Activated CD4-positive, alpha-beta T cell treated with anti-CD3 and anti-CD28 coated beads, Interleukin-10, Interleukin-2, amounts not matched to agents 100 ng/mL and 50 ng/mL, durations not matched to agents 16 hours and 8 hours (primary cell): Measurements from ENCODE around the gene DAO.

Experiments
- DNase-seq: peaks from one replicate; pipeline ENCODE4 v3.0.0-alpha.2; 2020

The DAO gene

GRCh38 chr12:108876550-108876949, 3.3 kb upstream of the DAO start:
- DNase-seq = peak; percentile 17

- no peak for DNase-seq
Measured at GRCh38 chr12:108881953-108882352, 2.1 kb downstream of the DAO start.

- peak; percentile 76 for DNase-seq
Measured at GRCh38 chr12:108884116-108885012, 4.5 kb downstream of the DAO start.

- no peak for DNase-seq
Measured at GRCh38 chr12:108886873-108887629, 7.2 kb downstream of the DAO start.

DNA sequence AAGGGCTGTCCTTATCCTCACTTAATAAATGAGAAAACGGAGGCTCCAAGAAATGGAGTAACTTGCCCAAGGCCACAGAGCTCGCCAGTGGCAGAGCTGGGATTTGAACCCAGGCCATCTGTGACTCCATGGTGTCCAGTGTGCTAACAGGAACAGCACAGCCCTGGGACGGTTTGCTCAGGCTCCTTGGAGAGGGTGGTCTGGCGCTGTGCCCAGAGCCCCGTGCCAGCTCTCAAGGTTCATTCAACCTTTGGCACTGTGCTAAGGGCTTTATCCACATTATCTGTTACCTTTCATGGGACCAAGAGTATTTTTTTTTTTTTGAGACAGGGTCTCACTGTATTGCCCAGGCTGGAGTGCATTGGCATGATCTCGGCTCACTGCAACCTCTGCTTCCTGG, 8.1 kb downstream of the DAO start:
- no peak for DNase-seq

DNA sequence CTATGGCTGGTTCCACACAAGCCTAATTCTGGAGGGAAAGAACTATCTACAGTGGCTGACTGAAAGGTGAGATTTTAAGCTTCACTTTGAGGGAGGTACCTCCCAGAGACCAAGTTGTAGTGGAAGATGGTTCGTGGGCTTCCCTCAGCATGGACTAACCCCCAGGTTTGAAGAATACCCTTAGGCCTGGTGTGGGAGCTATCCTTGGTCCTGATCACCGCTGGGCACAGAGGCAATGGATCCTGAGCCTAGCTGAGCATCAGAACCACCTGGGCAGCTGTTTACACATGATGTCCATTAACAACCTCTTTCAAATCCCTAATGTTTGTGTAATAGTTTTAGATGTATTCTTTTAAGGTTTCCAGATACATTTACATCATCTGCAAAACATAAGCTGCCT, 10.3 kb downstream of the DAO start:
- DNase-seq = no peak

DNA sequence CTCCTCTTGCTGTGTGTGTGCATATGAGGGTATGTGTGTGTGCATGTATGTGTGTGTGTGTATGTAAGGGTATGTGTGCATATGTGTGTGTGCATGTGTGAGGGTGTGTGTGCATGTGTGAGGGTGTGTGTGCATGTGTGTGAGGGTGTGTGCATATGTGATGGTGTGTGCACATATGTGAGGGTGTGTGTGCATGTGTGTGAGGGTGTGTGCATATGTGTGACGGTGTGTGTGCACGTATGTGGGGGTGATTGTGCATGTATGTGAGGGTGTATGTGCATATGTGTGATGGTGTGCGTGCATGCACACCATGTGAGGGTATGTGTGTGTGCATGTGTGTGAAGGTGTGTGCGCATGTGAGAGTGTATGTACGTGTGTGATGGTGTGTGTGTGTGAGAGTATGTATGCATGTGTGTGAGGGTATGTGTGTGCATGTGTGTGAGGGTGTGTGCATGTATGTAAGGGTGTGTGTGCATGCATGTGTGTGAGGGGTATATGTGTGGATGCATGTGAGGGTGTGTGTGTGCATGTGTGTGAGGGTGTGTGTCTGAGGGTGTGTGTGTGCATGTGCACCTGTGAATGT, 15.4 kb downstream of the DAO start:
- no peak for DNase-seq

DNA sequence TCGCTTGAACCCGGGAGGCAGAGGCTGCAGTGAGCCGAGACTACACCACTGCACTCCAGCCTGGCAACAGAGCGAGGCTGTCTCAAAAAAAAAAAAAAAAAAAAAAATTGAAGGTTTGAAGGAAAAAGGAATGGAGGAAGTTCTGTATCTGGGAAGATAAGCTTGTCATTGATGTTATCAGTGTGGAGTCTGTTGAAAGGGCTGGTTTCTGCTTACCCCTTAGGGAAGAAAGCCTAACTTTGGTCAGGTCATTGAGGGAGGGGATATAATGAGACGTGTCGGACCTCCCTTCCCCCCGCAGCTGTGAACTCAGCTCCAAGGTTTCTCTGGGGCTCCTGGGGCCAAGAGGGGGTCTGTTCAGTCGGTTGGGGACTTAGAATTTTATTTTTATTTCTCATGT, 16.4 kb downstream of the DAO start:
- DNase-seq = no peak

- DNase-seq = no peak
Measured at GRCh38 chr12:108896817-108897216, 16.9 kb downstream of the DAO start.

- no peak for DNase-seq
Measured at GRCh38 chr12:108899145-108899544, 19.3 kb downstream of the DAO start.

- DNase-seq = no peak
Measured at GRCh38 chr12:108905725-108906124, 25.8 kb downstream of the DAO start.

DNA sequence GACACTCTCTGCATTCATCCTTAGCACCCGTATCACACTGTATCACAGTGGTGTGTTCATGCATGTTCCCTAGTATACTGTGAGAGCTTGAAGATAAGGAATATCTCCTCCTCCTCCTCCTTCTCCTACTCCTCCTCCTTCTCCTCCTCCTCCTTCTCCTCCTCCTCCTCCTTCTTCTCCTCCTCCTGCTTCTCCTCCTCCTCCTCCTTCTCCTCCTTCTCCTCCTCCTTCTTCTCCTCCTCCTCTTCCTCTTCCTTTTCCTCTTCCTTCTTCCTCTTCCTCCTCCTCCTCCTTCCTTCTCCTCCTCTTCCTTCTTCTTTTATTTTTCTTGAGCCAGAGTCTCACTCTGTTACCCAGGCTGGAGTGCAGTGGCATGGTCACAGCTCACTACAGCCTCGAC, 27.1 kb downstream of the DAO start:
- no peak for DNase-seq

GRCh38 chr12:108907839-108908351, 28.0 kb downstream of the DAO start:
- no peak for DNase-seq

DNA sequence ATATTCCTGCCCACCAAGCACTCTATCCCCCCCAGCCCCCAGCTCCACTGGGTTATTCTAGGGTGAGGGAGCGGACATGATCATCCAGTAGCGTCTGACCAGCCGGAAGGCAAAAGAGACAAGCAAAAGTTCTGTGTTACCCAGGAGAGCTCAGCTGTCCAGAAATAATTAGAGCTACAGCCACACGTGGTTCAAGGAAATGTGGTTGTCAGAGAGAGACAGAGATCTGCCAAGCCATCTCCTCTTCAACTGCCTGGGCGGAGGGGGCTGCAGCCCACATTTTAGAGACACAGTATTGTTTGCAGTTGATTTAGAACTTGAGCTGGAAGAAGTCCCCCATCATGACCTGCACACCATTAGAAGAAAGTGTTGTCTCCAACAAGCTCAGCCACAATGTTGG, 30.4 kb downstream of the DAO start:
- no peak for DNase-seq

DNA sequence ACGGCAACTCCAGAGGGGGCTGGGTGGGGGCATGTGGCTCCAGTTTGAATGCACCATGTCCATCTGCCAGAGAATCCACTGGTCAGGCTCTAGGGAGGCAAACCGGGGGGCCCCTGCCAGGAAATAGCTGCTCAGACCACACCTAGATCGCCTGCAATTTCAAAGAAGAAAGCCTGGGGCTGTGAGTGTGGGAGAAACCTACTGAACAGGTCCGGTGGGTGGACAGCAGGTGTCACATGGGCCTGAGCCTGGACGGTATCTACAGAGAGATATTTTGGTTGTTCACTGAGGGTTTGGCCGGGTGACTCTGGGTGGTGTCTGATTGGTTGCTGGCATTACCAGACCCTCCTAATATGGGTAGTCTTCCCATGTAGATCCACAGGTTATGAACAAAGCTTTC, 32.0 kb downstream of the DAO start:
- no peak for DNase-seq

DNA sequence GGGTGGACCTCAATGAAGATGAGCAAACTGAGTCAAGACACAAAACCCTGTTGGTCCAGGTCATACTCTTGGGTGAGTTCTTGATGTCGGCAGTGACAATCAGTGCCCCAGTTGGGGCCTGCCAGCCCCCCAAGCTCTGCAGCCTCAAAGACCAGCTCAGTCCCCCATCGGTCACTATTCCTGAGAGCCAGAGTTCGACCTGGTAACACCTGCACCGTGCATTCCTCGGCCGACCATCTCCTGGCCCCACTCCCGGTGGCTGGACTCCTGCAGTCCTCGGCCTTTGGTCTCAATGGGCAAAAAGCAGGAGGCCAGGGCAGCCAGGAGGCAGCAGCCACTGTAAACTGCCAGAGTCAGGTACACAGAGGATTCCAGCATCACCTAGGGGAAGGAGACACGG, 32.5 kb downstream of the DAO start:
- DNase-seq = no peak

GRCh38 chr12:108914121-108914531, 34.2 kb downstream of the DAO start:
- no peak for DNase-seq

DNA sequence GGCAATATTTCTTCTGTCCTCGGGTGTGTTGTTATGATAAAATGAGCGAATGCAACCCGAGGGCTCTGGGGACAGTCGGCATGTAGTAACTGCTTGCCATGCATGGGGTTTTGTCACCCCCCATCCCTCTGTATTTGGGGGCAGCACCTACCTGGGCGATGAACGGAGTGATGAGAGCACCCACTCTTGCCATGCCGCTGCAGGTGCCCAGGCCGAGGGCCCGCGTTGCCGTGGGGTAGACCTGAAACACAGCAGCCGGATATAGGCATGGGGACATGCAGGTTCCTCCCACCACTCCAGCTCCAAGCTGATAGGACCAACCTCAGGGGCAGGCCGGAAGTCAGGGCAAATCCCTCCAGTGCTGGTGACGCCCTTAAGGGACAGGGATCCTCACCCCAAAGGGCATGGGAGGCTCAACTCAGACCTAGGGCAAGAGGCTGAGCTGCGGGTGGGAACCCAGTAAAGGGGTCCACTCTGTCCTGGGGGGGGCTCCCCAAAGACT, 35.8 kb downstream of the DAO start:
- DNase-seq = no peak

GRCh38 chr12:108916336-108916735, 36.4 kb downstream of the DAO start:
- no peak for DNase-seq

GRCh38 chr12:108918206-108918605, 38.3 kb downstream of the DAO start:
- no peak for DNase-seq

DNA sequence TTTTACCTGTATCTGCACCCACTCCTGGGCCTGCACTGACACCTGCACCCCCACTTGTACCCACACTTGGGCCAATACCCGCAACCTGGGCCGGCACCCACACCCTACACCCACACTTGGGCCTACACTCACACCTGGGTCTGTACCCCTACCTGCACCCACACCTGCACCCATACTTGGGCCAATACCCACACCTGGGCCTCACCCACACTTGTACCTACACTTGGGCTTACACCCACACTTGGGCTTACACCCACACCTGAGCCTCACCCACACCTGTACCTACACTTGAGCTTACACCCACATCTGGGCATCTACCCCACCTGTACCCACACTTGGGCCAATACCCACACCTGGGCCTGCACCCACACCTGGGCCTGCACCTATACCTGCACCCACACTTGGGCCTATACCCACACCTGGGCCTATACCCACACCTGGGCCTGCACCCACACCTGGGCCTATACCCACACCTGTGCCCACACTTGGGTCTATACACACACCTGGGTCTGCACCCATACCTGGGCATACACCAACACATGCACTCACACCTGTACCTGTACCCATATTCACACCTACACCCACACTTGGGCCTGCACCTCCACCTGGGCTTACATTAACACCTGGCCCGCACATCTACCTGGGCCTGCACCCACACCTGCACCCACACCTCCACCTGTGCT, 39.2 kb downstream of the DAO start:
- DNase-seq = no peak

GRCh38 chr12:108921946-108922345, 42.1 kb downstream of the DAO start:
- no peak for DNase-seq

DNA sequence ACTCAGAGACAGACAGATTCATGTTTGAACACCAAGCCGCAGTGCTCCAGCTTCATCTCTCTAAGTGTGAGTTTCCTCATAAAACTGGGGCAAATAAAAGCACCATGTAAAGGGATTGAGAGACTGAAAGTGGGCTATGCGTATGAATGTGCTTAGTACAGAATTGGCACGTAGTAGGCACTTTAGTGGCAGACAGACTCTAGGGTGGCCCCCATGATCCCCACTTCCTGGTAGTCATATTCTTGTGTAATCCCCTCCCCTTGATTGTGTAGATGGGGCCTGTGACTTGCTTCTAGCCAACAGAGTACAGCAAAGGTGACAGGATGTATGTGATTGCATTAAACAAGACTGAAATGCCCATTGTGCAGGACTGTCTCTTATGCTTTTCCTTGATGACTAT, 43.0 kb downstream of the DAO start:
- no peak for DNase-seq
